ENCODE results near the gene TSHR. TPM values are rescaled to one million over a fixed set of nuclear protein-coding genes. Genes with fewer than 3 reads are reported as not detected.
"Not testable (repeated sequence)": the region's sequence is repeated elsewhere in the genome, so short reads cannot be mapped to it uniquely, and the experiment has no call there.

The TSHR gene
- total RNA-seq, 1 donor from 2014 or later, result 13.0 TPM

DNA sequence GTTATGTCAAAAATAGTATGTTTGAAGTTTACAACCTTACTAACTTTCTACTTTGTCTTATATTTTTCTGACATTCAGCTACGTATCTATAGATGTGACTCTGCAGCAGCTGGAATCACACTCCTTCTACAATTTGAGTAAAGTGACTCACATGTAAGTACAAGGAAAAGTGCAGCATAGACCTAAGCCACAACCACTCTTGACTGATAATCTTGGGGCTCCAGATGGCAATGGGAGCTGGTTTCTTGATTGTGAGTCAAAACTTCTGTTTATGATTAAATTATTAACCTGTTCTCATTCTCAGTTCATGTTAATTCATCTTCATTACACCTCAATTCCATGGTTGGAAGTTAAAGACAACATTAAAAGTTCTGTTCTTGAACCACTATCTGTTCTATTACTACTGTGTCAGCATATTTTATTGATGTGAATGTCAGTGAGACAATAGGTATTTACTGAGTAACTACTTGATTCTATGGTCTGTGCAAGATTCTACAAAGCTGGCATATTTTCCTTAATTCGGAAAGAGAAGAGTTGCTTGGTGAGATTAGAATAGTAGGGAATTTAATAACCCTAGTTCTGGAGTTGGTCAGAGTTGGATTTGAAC is 112.9 kb downstream of the TSHR start:
- DNase-seq (ENCODE audit: low spot score), result no peak

DNA sequence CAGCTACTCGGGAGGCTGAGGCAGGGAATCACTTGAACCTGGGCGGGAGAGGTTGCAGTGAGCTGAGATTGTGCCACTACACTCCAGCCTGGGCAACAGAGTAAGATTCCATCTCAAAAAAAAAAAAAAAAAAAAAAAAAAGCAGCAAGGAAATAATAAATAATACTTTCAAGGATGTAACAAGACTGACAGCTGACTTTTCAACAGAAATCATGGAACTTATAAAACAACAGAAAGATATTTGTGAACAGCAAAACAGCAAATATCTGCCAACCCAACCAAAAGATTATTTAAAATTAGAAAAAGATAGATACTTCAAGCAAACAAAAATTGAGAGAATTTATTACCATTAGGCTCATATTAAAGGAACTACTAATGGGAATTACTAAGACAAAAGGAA is 115.1 kb downstream of the TSHR start:
- no peak for DNase-seq (ENCODE audit: low spot score)

DNA sequence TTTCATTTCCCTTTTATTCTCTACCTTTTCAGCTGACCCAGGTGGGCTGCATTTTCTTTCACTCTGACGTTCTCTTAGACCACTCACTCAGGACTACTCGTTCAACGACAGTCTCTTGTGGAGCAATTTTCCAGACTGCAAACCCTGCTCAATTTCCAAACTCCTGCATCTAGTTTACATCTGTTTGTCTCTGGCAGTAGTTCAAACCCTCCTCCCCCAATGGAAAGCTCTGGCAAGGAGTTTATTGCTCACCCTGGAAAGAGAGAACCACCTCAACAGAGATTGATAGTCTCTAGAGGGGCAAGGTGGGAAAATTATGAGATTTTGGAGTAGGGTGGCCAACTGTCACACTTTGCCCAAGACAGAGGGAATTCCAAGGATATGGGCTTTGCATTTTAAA is 130.2 kb downstream of the TSHR start:
- no peak for DNase-seq (ENCODE audit: low spot score)

DNA sequence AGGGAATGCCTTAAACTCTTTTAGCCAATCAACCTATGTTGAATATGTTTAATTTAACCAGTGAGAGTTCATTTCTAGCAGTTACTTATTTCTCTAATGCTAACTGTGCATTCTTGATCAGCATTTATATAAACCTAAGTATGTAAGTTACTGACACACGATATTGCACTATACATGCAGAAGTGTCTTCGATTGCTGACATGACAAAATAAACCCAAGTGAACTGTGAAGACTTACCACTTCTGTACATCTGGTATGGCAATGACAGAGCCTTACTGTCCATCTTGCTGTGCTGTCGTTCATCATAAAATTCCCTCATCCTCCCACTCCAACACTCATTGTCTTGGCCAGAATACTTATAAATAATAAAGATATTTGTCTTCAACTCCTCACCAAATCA is 131.8 kb downstream of the TSHR start:
- DNase-seq (ENCODE audit: low spot score), result no peak

DNA sequence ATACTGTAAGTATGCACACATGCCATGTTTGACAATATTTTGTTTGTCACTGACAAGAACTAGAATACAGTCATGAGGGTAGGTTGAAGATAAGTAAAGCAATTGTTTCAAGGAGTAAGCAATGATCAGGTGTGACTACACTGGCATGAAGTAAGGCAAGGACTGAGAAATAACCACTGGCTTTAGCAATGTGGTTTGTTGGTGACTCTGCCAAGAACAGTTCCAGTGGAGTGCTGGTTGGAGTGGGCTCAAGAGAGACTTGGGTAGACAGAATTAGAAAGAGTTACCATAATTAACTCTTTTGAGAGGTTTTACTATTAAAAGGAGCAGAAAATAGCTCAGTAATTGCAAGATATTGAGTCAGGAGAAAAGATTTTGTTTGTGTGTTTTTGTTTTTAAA is 135.7 kb downstream of the TSHR start:
- DNase-seq (ENCODE audit: low spot score), result no peak

DNA sequence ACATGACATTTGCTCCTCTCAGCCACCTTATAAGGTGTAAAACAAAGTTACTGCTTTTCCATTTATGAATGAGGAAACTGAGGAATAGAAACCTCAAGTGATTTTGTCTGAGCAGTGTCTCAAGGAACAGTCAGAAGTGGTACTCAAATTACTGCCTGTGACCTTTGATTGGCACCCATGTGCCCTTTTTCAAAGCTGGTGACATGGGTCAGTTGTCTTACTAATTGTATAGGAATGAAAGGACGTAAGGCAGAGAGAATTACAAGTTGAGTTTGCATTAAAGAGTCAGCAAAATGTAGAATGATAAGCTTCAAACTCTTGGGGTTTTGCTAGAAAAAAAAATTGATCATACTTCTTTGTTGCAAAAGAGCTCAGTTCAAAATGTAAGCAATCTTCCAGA is 136.2 kb downstream of the TSHR start:
- DNase-seq (ENCODE audit: low spot score), result no peak

DNA sequence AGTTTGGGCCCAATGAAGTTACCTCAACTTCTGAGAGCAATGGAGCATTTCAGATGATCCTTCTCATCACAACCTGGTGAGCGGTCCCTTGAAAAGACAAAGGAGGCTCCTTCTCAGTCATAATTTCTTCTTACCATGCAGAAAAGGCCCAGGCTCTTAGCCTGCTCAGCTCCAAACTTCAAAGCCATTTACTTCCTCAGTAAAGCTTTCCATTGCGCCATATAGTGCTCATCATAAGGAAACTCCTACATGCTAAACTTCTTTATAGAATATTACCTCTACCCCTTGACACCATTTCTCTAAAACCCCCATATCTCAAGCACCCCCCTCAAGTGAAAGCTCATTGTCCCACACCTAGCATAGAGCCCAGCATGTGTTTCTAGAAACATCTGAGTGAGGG is 138.2 kb downstream of the TSHR start:
- no peak for DNase-seq (ENCODE audit: low spot score)

DNA sequence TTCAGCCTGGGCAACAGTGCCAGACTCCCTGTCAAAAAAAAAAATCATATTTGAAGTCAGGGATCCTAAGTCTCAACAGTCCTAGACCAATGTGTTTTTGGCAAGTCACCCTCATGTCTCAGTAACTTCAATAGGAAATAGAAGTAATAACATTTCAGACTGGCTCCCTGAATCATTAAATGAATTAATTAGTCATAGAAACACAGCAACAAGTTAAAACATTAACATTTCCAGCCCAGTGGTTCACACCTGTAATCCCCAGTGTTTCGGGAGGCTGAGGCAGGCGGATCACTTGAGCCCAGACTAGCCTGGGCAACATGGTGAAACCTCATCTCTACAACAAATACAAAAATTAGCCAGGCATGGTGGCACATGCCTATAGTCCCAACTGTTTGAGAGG is 140.1 kb downstream of the TSHR start:
- DNase-seq (ENCODE audit: low spot score), result no peak

DNA sequence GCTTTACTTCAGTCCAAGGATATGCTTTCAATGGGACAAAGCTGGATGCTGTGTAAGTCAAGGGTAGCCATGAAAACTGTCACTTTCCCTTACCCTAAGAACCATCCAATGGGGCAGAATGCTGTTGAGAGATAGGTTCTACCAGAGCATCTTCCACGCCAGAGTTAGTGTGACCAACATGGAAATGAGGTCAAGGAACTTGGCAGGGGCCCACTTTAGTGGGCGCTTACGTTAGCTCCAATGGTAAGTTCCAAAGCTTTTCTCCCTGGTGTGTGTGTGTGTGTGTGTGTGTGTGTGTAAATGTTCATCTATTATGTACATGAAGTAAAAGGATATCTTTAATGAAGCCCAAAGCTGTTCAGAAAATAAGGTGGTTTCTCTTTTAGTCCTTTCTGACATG is 141.2 kb downstream of the TSHR start:
- no peak for DNase-seq (ENCODE audit: low spot score)

DNA sequence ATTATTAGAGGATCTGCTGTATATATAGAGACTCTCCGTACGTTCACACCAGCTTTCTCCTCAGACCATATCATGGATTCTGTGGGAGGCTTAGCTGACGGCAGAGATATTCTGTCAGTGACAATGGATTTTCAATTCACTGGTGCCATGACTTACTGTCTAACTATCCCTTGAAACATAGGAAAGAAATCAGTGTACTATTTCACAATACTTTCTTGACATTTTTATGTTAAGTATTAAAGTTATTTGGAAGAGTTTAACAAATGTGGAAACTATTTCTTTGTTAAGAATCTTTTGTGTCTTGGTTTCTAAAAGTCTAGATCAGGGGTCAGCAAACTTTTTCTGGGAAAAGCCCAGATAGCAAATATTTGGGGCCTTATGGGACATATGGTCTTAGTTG is 146.8 kb downstream of the TSHR start:
- no peak for DNase-seq (ENCODE audit: low spot score)

DNA sequence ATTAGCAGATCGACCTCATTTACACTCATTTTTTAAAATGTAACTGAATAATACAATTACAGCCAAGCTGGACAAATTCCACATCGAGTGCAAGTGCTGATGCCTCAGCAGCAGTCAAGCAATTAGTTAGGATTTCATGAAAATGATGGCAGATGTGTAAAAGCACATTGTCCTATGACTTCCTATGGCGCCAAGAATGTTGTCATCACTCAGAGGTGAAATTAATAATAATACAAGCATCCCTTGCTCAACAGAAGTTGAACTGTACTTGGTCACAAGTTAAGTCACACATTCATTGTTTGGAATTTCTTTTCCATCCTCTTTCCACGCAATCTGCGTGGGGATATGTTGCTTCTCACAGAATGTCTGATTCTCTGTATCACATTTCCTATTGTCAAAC is 148.0 kb downstream of the TSHR start:
- DNase-seq (ENCODE audit: low spot score), result no peak

DNA sequence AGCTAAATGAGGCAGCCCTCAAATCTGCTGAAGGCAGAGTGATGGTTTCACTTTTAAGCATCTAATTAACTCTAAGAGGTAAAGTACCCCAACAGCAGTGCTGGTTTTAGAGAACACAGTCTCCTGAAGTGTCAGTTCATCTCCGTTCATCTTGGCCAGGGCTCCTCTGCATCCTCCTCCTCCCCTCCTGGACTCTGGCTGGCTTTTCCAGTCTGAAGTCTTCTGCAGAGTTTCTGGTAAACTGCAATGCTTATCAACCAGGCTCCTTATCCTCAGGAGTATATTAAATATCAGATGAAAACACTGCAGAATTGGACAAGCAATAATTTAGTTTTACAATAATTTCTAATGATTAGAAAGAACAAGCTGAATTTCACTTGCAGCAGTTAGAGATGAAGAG is 150.0 kb downstream of the TSHR start:
- no peak for DNase-seq (ENCODE audit: low spot score)

DNA sequence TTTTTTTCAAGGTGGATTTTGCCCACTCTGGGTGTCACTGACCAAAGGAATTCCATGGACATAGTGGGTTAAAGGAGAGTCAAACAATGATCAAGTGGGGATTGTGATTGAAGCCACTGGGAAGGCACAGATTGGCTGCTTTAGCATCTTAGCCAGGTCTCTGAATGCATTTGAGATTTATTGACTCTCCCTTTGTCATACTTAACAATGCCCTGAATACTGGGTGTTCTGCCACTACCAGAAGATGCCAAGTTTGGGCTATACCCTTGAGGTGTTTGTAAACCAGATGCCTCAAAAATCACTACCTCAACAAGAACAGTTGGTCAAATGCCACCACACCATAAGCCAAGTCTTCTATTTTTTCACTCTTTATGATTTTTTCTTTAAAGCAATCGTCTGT is 150.5 kb downstream of the TSHR start:
- DNase-seq (ENCODE audit: low spot score), result no peak

DNA sequence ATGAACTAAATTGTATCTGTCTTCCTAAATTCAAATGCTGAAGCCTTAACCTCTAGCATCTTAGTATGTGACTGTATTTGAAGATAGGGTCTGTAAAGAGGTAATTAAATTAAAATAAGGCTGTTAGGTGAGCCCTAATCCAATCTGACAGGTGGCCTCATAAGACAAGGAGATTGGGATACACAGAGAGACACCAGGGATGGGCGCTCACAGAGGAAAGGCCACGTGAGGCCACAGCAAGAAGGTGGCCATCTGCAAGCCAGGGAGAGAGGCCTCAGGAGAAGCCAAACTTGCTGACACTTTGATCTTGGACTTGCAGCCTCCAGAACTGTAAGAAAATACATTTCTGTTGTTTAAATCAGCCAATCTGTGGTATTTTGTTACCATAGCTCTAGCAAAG is 154.8 kb downstream of the TSHR start:
- no peak for DNase-seq (ENCODE audit: low spot score)

DNA sequence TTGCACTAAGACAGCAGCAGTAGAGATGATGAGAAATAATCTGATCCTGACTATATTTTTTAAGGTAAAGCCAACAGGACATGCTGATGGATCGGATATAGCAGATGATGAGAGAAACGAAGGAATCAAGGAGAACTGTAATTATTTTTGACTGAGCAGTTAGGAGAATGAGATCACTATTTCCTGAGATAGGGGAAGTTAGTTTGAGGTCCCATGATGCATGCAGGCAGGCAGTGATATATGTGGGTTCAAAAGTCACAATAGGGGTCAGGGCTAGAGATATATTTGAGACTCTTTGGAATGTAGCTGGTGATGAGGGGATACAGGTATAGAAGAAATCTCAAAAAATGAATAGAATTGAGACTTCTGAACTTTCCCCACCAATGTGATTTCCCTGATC is 157.8 kb downstream of the TSHR start:
- no peak for DNase-seq (ENCODE audit: low spot score)

DNA sequence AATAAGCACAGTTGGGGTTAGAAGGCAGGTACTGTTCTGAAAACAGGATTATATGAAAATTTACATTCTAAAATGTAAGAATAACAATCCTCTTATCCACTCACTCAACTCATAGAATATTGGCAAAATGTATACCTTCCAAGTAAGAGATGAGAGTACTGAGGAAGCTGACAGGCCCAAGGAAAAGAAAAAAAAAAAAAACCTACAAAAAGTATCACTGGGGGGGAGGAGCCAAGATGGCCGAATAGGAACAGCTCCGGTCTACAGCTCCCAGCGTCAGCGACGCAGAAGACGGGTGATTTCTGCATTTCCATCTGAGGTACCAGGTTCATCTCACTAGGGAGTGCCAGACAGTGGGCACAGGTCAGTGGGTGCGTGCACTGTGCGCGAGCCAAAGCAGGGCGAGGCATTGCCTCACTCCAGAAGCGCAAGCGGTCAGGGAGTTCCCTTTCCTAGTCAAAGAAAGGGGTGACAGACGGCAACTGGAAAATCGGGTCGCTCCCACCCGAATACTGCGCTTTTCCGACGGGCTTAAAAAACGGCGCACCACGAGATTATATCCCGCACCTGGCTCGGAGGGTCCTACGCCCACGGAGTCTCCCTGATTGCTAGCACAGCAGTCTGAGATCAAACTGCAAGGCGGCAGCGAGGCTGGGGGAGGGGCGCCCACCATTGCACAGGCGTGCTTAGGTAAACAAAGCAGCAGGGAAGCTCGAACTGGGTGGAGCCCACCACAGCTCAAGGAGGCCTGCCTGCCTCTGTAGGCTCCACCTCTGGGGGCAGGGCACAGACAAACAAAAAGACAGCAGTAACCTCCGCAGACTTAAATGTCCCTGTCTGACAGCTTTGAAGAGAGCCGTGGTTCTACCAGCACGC is 158.8 kb downstream of the TSHR start:
- DNase-seq (ENCODE audit: low spot score), result not testable (repeated sequence)

DNA sequence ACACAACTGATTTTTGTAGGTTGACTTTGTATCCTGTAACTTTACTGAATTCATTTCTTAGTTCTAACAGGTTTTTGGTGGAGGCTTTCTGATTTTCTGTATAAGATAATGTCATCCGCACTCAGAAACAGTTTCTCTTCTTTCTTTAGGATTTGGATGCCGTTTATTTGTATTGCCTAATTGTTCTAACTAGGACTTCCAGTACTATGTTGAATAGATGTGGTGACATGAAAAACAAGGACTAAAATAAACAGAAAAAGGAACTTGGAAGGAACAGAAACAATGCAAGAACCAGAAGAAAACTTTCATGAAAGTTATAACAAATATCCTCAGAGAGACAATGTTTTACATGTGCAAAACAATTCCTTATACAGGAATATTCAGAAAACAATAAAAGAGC is 165.1 kb downstream of the TSHR start:
- DNase-seq (ENCODE audit: low spot score), result no peak

DNA sequence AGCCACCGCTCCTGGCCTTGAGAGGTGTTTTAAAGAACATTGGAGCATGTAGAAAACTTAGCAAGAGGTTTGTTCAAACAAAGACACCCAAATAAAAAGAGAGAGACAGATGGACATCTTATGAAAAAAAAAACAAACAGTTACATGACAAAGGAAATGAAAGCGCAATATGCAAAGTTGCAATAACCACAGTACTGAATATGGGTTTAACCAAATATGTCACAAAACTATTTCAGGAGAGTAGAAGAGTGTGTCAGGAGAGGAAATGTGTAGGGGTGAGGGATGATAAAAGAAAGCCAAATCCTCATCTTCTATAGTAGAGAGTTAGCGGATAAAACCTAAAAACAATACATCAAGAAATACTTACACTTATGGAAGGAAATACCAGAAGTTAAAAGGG is 166.9 kb downstream of the TSHR start:
- no peak for DNase-seq (ENCODE audit: low spot score)

DNA sequence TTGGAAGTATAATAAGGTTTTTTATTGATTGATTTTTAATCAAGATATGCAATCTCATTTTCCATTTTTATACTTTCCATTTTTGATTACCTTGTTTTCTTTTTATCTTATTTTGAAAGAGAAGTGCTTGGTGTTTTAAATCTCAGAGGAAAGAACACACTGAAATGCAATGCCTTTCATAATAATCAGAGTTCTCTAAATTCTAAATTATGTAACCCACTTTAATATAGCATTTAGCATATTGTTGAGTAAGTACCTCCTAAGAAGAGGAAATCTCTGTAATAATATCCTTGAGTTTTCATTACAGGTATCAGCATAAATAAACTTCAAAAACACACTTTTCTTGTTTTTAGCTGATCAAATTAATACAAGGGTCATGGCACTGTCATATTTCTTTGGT is 168.4 kb downstream of the TSHR start:
- DNase-seq (ENCODE audit: low spot score), result no peak

DNA sequence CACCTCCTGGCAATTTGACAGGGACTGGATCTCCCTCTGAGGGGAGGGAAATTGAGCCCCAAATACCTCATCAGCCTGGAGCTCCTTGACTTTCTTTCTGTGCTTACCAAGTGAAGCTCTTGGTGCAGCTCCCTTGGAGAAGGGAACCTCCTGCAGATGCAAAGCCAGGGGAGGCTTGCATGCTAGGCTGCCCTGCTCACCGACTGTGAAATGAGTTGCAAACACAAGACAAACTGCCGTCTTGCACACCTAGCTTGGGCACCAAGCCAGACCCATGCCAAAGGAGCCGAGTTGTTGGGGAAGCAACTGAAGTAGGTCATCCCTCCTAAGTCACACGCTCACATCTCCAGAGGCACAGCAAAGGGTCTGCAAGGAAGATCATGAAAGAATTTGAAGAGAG is 170.1 kb downstream of the TSHR start:
- no peak for DNase-seq (ENCODE audit: low spot score)

DNA sequence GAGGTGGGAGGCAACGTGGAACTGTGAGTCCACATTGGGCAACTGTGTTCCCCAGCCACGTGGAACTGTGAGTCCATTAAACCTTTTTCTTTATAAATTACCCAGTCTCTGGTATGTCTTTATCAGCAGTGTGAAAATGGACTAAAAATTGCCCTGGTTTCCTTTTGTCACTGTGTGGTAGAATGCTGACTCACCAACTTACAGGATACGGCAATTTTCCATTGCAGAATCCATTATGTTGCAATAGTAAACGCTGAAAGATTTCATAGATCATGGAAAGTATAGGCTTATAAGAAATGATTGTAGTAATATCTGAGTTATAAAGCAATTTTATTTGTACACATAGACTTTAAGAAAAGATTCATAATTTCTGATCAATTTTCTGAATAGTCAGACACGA is 172.4 kb downstream of the TSHR start:
- DNase-seq (ENCODE audit: low spot score), result no peak

DNA sequence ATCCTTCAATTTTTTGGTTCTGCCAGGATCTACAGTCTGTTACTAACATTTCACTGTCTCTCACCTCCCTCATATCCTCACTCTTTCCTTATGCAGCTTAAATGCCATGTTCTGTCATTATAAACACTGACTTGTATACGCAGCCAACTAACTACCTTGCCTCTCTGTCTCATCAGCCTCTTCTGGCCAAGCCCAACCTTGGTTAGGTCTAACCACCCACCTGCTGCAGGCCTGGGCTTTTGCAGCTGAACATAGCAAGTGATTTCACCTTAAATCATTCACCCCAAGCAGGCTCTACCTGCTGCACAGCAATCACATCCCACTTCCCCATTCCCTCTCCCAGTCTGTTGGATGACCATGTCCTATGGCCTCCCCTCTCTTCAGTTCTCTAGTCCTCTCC is 173.8 kb downstream of the TSHR start:
- DNase-seq (ENCODE audit: low spot score), result no peak

DNA sequence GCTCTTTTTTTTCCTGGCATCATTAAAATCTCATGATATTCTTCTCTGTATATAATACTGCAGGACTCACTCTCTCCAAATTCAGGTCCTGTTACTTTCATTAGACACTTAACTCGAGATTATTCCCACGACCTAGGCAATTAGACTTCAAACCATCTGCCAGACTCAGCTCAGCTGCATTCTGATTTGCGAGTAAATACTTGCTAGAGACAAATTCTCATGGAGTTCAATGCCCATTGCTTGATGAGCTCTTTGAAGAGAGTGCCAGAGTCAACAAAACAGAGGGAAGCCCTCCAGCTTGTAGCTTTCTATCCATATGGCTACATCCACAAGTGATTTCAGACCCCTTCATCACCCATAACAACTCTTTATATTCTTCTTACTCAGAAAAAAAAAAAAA is 177.0 kb downstream of the TSHR start:
- no peak for DNase-seq (ENCODE audit: low spot score)

DNA sequence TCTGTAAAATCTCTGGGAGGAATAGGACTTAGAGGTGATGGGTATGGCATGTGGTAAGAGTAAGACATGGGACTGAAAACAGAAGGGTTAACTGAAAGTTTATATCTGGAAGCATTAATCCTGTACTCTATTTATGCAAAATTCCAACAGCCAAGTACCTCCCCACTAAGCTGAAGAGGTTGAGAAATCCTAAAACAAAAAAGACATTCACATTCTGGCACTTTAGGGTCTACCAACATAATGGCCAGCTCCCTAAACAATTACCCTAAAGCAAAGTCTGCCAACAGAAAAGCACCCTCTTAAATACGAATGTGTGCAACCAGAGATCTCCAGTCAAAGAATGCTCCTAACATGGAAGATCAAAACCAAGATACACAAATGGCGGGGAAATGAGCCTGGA is 178.0 kb downstream of the TSHR start:
- no peak for DNase-seq (ENCODE audit: low spot score)
